Stomach (tissue), 19 donors: ENCODE data around the gene RIMBP3C. TPM values are rescaled to one million over a fixed set of nuclear protein-coding genes. Genes with fewer than 3 reads are reported as not detected.
"Not testable (repeated sequence)": the region's sequence is repeated elsewhere in the genome, so short reads cannot be mapped to it uniquely, and the experiment has no call there.

Experiments
- DNase-seq, 2 donors: peaks; one replicate each; pipeline versions ENCODE4 v3.0.0 to v3.0.0-alpha.2; 2013 to 2019
- H3K27ac ChIP-seq, 5 donors: fragments of 200-600 bp in 4 of 5; sonication (generic) in 4 of 5; one replicate each; pipeline ENCODE4 v1.5.1; 2013 to 2019; ENCODE audit warnings: mild to moderate bottlenecking in 1 of 5, moderate library complexity in 1 of 5
- H3K27me3 ChIP-seq, 3 donors: fragments of 200-600 bp; sonication (generic); one replicate each; pipeline ENCODE4 v1.5.1; 2017 to 2019; ENCODE audit warnings: mixed run types in 1 of 3
- H3K36me3 ChIP-seq, 4 donors: fragments of 200-600 bp; sonication (generic); 1 replicate in 3 of 4; 2 replicates in 1 of 4; pipeline ENCODE4 v1.5.1; 2016 to 2019
- H3K4me1 ChIP-seq, 4 donors: fragments of 200-600 bp; sonication (generic); one replicate each; pipeline ENCODE4 v1.5.1; 2016 to 2019
- H3K4me3 ChIP-seq, 4 donors: fragments of 200-600 bp; sonication (generic) in 3 of 4; one replicate each; pipeline ENCODE4 v1.5.1; 2016 to 2019; ENCODE audit warnings: mild to moderate bottlenecking in 1 of 4
- H3K9me3 ChIP-seq, 4 donors: fragments of 200-600 bp; sonication (generic); one replicate each; pipeline ENCODE4 v1.5.1; 2016 to 2019
- CTCF ChIP-seq, 7 experiments: fragments of 450-650 bp in 4 of 7; fragments of 200-600 bp in 3 of 7; sonication (generic) in 3 of 7; IDR thresholded peaks; one replicate each; pipeline ENCODE4 v1.5.1; 2016 to 2019; ENCODE audit warnings: antibody characterized with exemption in 7 of 7, control low read depth in 2 of 7, mild to moderate bottlenecking in 1 of 7
- EP300 ChIP-seq: sonication (generic); formaldehyde crosslinking; IDR thresholded peaks from one replicate; pipeline ENCODE4 v1.6.1; 2017; ENCODE audit warnings: antibody characterized with exemption
- POLR2A ChIP-seq, 4 donors: fragments of 450-650 bp; IDR thresholded peaks; one replicate each; pipeline ENCODE4 v1.6.1; 2016; ENCODE audit warnings: antibody characterized with exemption in 4 of 4, control low read depth in 2 of 4, mild to moderate bottlenecking in 1 of 4, moderate library complexity in 1 of 4
- POLR2AphosphoS5 ChIP-seq, 3 donors: sonication (generic); formaldehyde crosslinking; IDR thresholded peaks; one replicate each; pipeline ENCODE4 v1.6.1; 2016; ENCODE audit warnings: antibody characterized with exemption in 3 of 3
- WGBS, 5 donors: extraction: QIAGEN DNeasy Blood & Tissue Kit in 3 of 5; methylation state at CpG; one replicate each; pipeline versions ENCODE4 v1.1.5 to v1.1.7; 2013 to 2018; 5-methylcytosine and 5-hydroxymethylcytosine counted together
- intact Hi-C: fragments of 100-400 bp; cut with DNase I; formaldehyde crosslinking; loops from one replicate; pipeline ENCODE4 v1.15.1; 2023; ENCODE audit warnings: low total_unique reads
- long read RNA-seq, 10 donors: transcript quantifications; one replicate each; lab custom pipeline, GENCODE V29; 2026
- polyA plus RNA-seq, 3 donors: library from polyadenylated mRNA; stranded (reverse); fragments of 200-250 nt; gene quantifications; one replicate each; pipeline ENCODE4 v1.2.3, GENCODE V29; 2013
- total RNA-seq, 5 donors: library from RNA; depleted of rRNA; stranded (reverse); fragments of >200 nt; gene quantifications; one replicate each; pipeline versions ENCODE4 v1.1.0 to v1.2.3, GENCODE V29; 2014 to 2016
- donor health status: healthy with polysubstance abuse.
- donor health status: Bipolar disorder and iron deficiency.
- donor health status: healthy.

RIMBP3C gene
- under 1 TPM in 2 of 5 donors, not detected in 3; under 0.01 to 0.18 TPM for total RNA-seq
- not detected for polyA plus RNA-seq
- long read RNA-seq, donor 1: 0 reads
- long read RNA-seq, donor 2: 0 reads
- long read RNA-seq, donor 3: 0 reads
- long read RNA-seq, donor 4: 0 reads
- long read RNA-seq, donor 5: 0 reads
- long read RNA-seq, donor 6, full-length matches to known transcripts: 1 of 1 reads
- long read RNA-seq, donor 6, partial matches to known transcripts: 0 of 1 reads
- long read RNA-seq, donor 6, other reads (novel, unspliced or antisense): 0 of 1 reads
- long read RNA-seq, donor 7: 0 reads
- long read RNA-seq, donor 8: 0 reads
- long read RNA-seq, donor 9, full-length matches to known transcripts: 1 of 1 reads
- long read RNA-seq, donor 9, partial matches to known transcripts: 0 of 1 reads
- long read RNA-seq, donor 9, other reads (novel, unspliced or antisense): 0 of 1 reads
- long read RNA-seq, donor 10: 0 reads

- WGBS, 5 donors: no CpG with 5 or more reads among the region's 4 CpGs
- not testable (repeated sequence) for DNase-seq
Measured at GRCh38 chr22:21551361-21551760, at the start of gene RIMBP3C. Gene RIMBP3C (minus strand): TSS chr22:21551461. CDS start chr22:21550976, 485 bp downstream.

GRCh38 chr22:21599053-21599893 is 48.0 kb upstream of the RIMBP3C start:
- Histone ChIP-seq H3K4me3 (no peak overlapping the region), H3K27me3 (no peaks in the 10 kb centered on the region), H3K9me3 (no peaks in the 10 kb centered on the region), H3K36me3 (peaks cover 14 to 40% (median 34%) of the 10 kb centered on the region in 4 donors), H3K4me1 (peaks cover 0 to 34% (median 17%) of the 10 kb centered on the region in 4 donors), H3K27ac (no peak overlapping the region)
- 81 to 89% (median 83%) methylated on average over 6 of the region's 6 CpGs for WGBS, 5 donors
- no peak for DNase-seq
- intact Hi-C loops: no loop called here
- TF ChIP-seq EP300 (no peak), CTCF (IDR thresholded peaks at IDR 0.05) (no peak), POLR2AphosphoS5 (IDR thresholded peaks at IDR 0.05) (no peak), POLR2A (IDR thresholded peaks at IDR 0.05) (no peak)

More at GRCh38 chr22:21551361-21551760, at the start of gene RIMBP3C:
- intact Hi-C loops, H3K27me3 ChIP-seq, H3K27ac ChIP-seq, H3K4me3 ChIP-seq, H3K36me3 ChIP-seq, H3K4me1 ChIP-seq, H3K9me3 ChIP-seq: not testable (repeated sequence)

- 83 to 96% (median 92%) methylated on average over 3 of the region's 3 CpGs for WGBS, 5 donors
- Histone ChIP-seq H3K9me3 (no peaks in the 10 kb centered on the region), H3K27me3 (no peaks in the 10 kb centered on the region), H3K36me3 (peaks cover 23 to 49% (median 43%) of the 10 kb centered on the region in 4 donors), H3K4me1 (peaks cover 0 to 43% (median 23%) of the 10 kb centered on the region in 4 donors), H3K4me3 (no peak overlapping the region), H3K27ac (no peak overlapping the region)
- TF ChIP-seq POLR2AphosphoS5 (IDR thresholded peaks at IDR 0.05) (no peak), EP300 (no peak), CTCF (IDR thresholded peaks at IDR 0.05) (no peak)
- intact Hi-C loops: no loop called here
- no peak for DNase-seq
Measured at GRCh38 chr22:21598302-21598701, 47.0 kb upstream of the RIMBP3C start.

- H3K27me3 ChIP-seq, H3K9me3 ChIP-seq, DNase-seq, intact Hi-C loops, H3K27ac ChIP-seq, H3K4me3 ChIP-seq: not testable (repeated sequence)
- Histone ChIP-seq H3K36me3 (peaks cover 29 to 59% (median 51%) of the 10 kb centered on the region in 4 donors), H3K4me1 (peaks cover 6 to 51% (median 31%) of the 10 kb centered on the region in 4 donors)
- WGBS, 5 donors: 89 to 98% (median 95%) methylated on average over 13 of the region's 13 CpGs
Measured at GRCh38 chr22:21596356-21597135, 45.3 kb upstream of the RIMBP3C start.
